T-helper 1 cell treated with Interleukin-12 subunit alpha and Interleukin-12 subunit beta and Interleukin-4 antibody, amounts not matched to agents 30 μg/mL and 1 μg/mL, for 36 hours (primary cell): ENCODE measurements around the gene CCDC78.

ENCODE experiments used
- H3K27ac Mint-ChIP-seq: one replicate; pipeline ENCODE4 v1.8.0; 2021; ENCODE audit warnings: mild to moderate bottlenecking, mixed read lengths
- H3K27me3 Mint-ChIP-seq: one replicate; pipeline ENCODE4 v1.8.0; 2021; ENCODE audit warnings: low read depth, mixed read lengths
- H3K36me3 Mint-ChIP-seq: one replicate; pipeline ENCODE4 v1.8.0; 2021; ENCODE audit warnings: low read depth, mixed read lengths
- H3K4me1 Mint-ChIP-seq: one replicate; pipeline ENCODE4 v1.8.0; 2021; ENCODE audit warnings: low read depth, mixed read lengths
- H3K4me3 Mint-ChIP-seq: one replicate; pipeline ENCODE4 v1.8.0; 2021; ENCODE audit warnings: mild to moderate bottlenecking, moderate library complexity, mixed read lengths
- H3K9me3 Mint-ChIP-seq: one replicate; pipeline ENCODE4 v1.8.0; 2021; ENCODE audit warnings: mixed read lengths

CCDC78 gene

GRCh38 chr16:735982-736453 lies 9.8 kb upstream of the CCDC78 start:
- H3K4me1 Mint-ChIP-seq = peaks cover 17% of the 10 kb centered on the region
- peak overlapping the region; percentile 47 for H3K4me3 Mint-ChIP-seq
- no peaks in the 10 kb centered on the region for H3K9me3 Mint-ChIP-seq
- peaks cover 10% of the 10 kb centered on the region for H3K36me3 Mint-ChIP-seq
- H3K27me3 Mint-ChIP-seq = no peaks in the 10 kb centered on the region
- H3K27ac Mint-ChIP-seq = peak overlapping the region; percentile 58

GRCh38 chr16:734981-735881 lies 9.0 kb upstream of the CCDC78 start:
- H3K27me3 Mint-ChIP-seq = no peaks in the 10 kb centered on the region
- peaks cover 10% of the 10 kb centered on the region for H3K36me3 Mint-ChIP-seq
- no peak overlapping the region for H3K27ac Mint-ChIP-seq
- peaks cover 17% of the 10 kb centered on the region for H3K4me1 Mint-ChIP-seq
- H3K9me3 Mint-ChIP-seq = no peaks in the 10 kb centered on the region
- peak overlapping the region; percentile 47 for H3K4me3 Mint-ChIP-seq

GRCh38 chr16:734208-734980 lies 8.2 kb upstream of the CCDC78 start:
- peaks cover 10% of the 10 kb centered on the region for H3K36me3 Mint-ChIP-seq
- H3K27me3 Mint-ChIP-seq = no peaks in the 10 kb centered on the region
- no peak overlapping the region for H3K4me3 Mint-ChIP-seq
- H3K9me3 Mint-ChIP-seq = no peaks in the 10 kb centered on the region
- peaks cover 14% of the 10 kb centered on the region for H3K4me1 Mint-ChIP-seq
- no peak overlapping the region for H3K27ac Mint-ChIP-seq

- Mint-ChIP-seq H3K9me3 (no peaks in the 10 kb centered on the region), H3K27me3 (no peaks in the 10 kb centered on the region), H3K27ac (no peak overlapping the region), H3K36me3 (peaks cover 6% of the 10 kb centered on the region), H3K4me1 (peaks cover 11% of the 10 kb centered on the region), H3K4me3 (no peak overlapping the region)
Measured at GRCh38 chr16:733382-734207, 7.4 kb upstream of the CCDC78 start.

GRCh38 chr16:732936-733335 lies 6.7 kb upstream of the CCDC78 start:
- no peak overlapping the region for H3K4me3 Mint-ChIP-seq
- no peak overlapping the region for H3K27ac Mint-ChIP-seq
- peaks cover 6% of the 10 kb centered on the region for H3K36me3 Mint-ChIP-seq
- peaks cover 9% of the 10 kb centered on the region for H3K4me1 Mint-ChIP-seq
- H3K27me3 Mint-ChIP-seq = no peaks in the 10 kb centered on the region
- H3K9me3 Mint-ChIP-seq = no peaks in the 10 kb centered on the region

DNA sequence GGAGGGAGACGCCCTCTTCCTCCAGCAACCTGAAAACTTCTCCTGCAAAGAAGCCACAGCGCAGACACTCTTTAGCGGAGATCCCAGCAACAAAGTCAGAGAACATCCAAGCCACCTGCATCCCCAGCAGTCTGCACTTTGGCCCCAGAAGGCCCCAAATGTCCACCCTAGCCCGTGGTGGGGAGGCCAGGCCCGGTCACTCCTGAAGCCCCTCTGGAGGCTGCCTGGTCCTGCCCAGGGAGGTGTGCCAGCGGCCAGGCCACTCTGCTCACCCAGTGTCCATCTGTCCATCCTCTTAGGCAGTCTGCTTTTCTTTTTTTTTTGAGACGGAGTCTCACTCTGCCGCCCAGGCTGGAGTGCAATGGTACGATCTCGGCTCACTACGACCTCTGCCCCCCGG lies 6.1 kb upstream of the CCDC78 start:
- peaks cover 7% of the 10 kb centered on the region for H3K4me1 Mint-ChIP-seq
- no peak overlapping the region for H3K27ac Mint-ChIP-seq
- peaks cover 4% of the 10 kb centered on the region for H3K36me3 Mint-ChIP-seq
- H3K4me3 Mint-ChIP-seq = no peak overlapping the region
- no peaks in the 10 kb centered on the region for H3K27me3 Mint-ChIP-seq
- H3K9me3 Mint-ChIP-seq = no peaks in the 10 kb centered on the region

- Mint-ChIP-seq H3K4me3 (no peak overlapping the region), H3K36me3 (peaks cover 4% of the 10 kb centered on the region), H3K27ac (no peak overlapping the region), H3K4me1 (peaks cover 4% of the 10 kb centered on the region), H3K9me3 (no peaks in the 10 kb centered on the region), H3K27me3 (no peaks in the 10 kb centered on the region)
Measured at GRCh38 chr16:730666-731509, 4.6 kb upstream of the CCDC78 start.

GRCh38 chr16:729768-730665 lies 3.8 kb upstream of the CCDC78 start:
- Mint-ChIP-seq H3K27me3 (peaks cover 4% of the 10 kb centered on the region), H3K4me3 (no peak overlapping the region), H3K4me1 (no peaks in the 10 kb centered on the region), H3K27ac (no peak overlapping the region), H3K9me3 (no peaks in the 10 kb centered on the region), H3K36me3 (no peaks in the 10 kb centered on the region)

GRCh38 chr16:728890-729744 lies 2.9 kb upstream of the CCDC78 start:
- Mint-ChIP-seq H3K27me3 (peaks cover 4% of the 10 kb centered on the region), H3K4me3 (no peak overlapping the region), H3K9me3 (no peaks in the 10 kb centered on the region), H3K27ac (no peak overlapping the region), H3K4me1 (no peaks in the 10 kb centered on the region), H3K36me3 (no peaks in the 10 kb centered on the region)

- H3K9me3 Mint-ChIP-seq = no peaks in the 10 kb centered on the region
- H3K4me3 Mint-ChIP-seq = peak overlapping the region; percentile 17
- H3K36me3 Mint-ChIP-seq = no peaks in the 10 kb centered on the region
- no peaks in the 10 kb centered on the region for H3K4me1 Mint-ChIP-seq
- peaks cover 4% of the 10 kb centered on the region for H3K27me3 Mint-ChIP-seq
- no peak overlapping the region for H3K27ac Mint-ChIP-seq
Measured at GRCh38 chr16:728131-728889, 2.1 kb upstream of the CCDC78 start.

GRCh38 chr16:727291-727977 lies 1.2 kb upstream of the CCDC78 start:
- Mint-ChIP-seq H3K9me3 (no peaks in the 10 kb centered on the region), H3K36me3 (no peaks in the 10 kb centered on the region), H3K4me3 (peak overlapping the region; percentile 14), H3K27me3 (peaks cover 4% of the 10 kb centered on the region), H3K4me1 (no peaks in the 10 kb centered on the region), H3K27ac (no peak overlapping the region)
